Endodermal cell (in vitro differentiated cells): ENCODE measurements around the gene PINK1. TPM values are rescaled to one million over a fixed set of nuclear protein-coding genes. Genes with fewer than 3 reads are reported as not detected.

Experiments used
- DNase-seq: peaks from one replicate; pipeline ENCODE4 v3.0.0-alpha.2; 2017
- H3K27ac ChIP-seq: 2 replicates; pipeline ENCODE4 v1.5.1; 2013; ENCODE audit warnings: mild to moderate bottlenecking, low read depth, low read length, moderate library complexity
- H3K27me3 ChIP-seq: 2 replicates; pipeline ENCODE4 v1.6.1; 2013; ENCODE audit warnings: mild to moderate bottlenecking, low read length, moderate library complexity; ENCODE audit not compliant: insufficient read depth, control insufficient read depth, poor library complexity, severe bottlenecking
- H3K36me3 ChIP-seq: 2 replicates; pipeline ENCODE4 v1.7.0; 2013; ENCODE audit warnings: mild to moderate bottlenecking, low read length, moderate library complexity; ENCODE audit not compliant: control insufficient read depth, insufficient read depth
- H3K4me1 ChIP-seq: one replicate; pipeline ENCODE4 v1.7.0; 2013; ENCODE audit warnings: low read length; ENCODE audit not compliant: control insufficient read depth, insufficient read depth
- H3K4me3 ChIP-seq: 2 replicates; pipeline ENCODE4 v1.5.1; 2013; ENCODE audit warnings: mild to moderate bottlenecking, low read length, moderate library complexity
- H3K9ac ChIP-seq: 2 replicates; pipeline ENCODE4 v1.6.1; 2013; ENCODE audit warnings: mild to moderate bottlenecking, low read length, moderate library complexity; ENCODE audit not compliant: poor library complexity, severe bottlenecking; ENCODE audit errors: extremely low read depth
- H3K9me3 ChIP-seq: 2 replicates; pipeline ENCODE4 v1.6.1; 2013; ENCODE audit warnings: mild to moderate bottlenecking, low read length, moderate library complexity; ENCODE audit not compliant: control insufficient read depth
- H3K27ac Mint-ChIP-seq: 2 replicates; pipeline ENCODE4 v1.8.0; 2020; ENCODE audit warnings: mixed read lengths
- H3K27me3 Mint-ChIP-seq: 2 replicates; pipeline ENCODE4 v1.8.0; 2021; ENCODE audit warnings: mild to moderate bottlenecking, mixed read lengths; ENCODE audit not compliant: insufficient read depth
- H3K36me3 Mint-ChIP-seq: 2 replicates; pipeline ENCODE4 v1.8.0; 2020; ENCODE audit warnings: low read depth, mixed read lengths
- H3K4me1 Mint-ChIP-seq: 2 replicates; pipeline ENCODE4 v1.8.0; 2020; ENCODE audit warnings: mixed read lengths
- H3K4me3 Mint-ChIP-seq: 2 replicates; pipeline ENCODE4 v1.8.0; 2020; ENCODE audit warnings: mild to moderate bottlenecking, moderate library complexity, mixed read lengths
- H3K9me3 Mint-ChIP-seq: 2 replicates; pipeline ENCODE4 v1.8.0; 2020; ENCODE audit warnings: mild to moderate bottlenecking, mixed read lengths
- CTCF ChIP-seq: fragments of 200-600 bp; sonication (generic); conservative IDR thresholded peaks from 2 replicates; pipeline ENCODE4 v1.5.0; 2021; ENCODE audit warnings: antibody characterized with exemption, mild to moderate bottlenecking
- WGBS, 2 experiments: methylation state at CpG; one replicate each; pipeline versions ENCODE4 v1.1.5 to v1.1.7; 2013; ENCODE audit warnings: missing lambda C conversion rate in 2 of 2, mixed read lengths in 1 of 2; ENCODE audit not compliant: insufficient coverage in 1 of 2, insufficient read length in 1 of 2; 5-methylcytosine and 5-hydroxymethylcytosine counted together
- total RNA-seq, 2 donors: library from RNA; stranded (reverse); fragmentation: NEBNext Ultra II Directional in 1 of 2; extraction: Animal tissue kit (Norgen Biotek cat#: 25700) in 1 of 2; gene quantifications; 2 replicates in 1 of 2; 3 replicates in 1 of 2; pipeline ENCODE4 v1.2.1, GENCODE V29; 2021

Gene PINK1
- total RNA-seq, 2 donors from 2014 or later = 26.3 to 27.7 TPM

- no peaks in the 10 kb centered on the region for H3K9me3 Mint-ChIP-seq
- no peak overlapping the region for H3K27ac ChIP-seq
- peaks cover 7% of the 10 kb centered on the region for H3K36me3 Mint-ChIP-seq
- no peaks in the 10 kb centered on the region for H3K27me3 ChIP-seq
- WGBS, 2 experiments = 80 to 88% methylated on average over 14 to 20 of the region's 20 CpGs
- peaks cover 5% of the 10 kb centered on the region for H3K4me1 Mint-ChIP-seq
- TF ChIP-seq CTCF = no peak
- H3K4me3 ChIP-seq = no peak overlapping the region
- no peaks in the 10 kb centered on the region for H3K4me1 ChIP-seq
- no peak overlapping the region for H3K4me3 Mint-ChIP-seq
- peak overlapping the region; percentile 9 for H3K27ac Mint-ChIP-seq
- no peaks in the 10 kb centered on the region for H3K27me3 Mint-ChIP-seq
- DNase-seq = no peak
- H3K36me3 ChIP-seq = no peaks in the 10 kb centered on the region
- no peak overlapping the region for H3K9ac ChIP-seq
- no peaks in the 10 kb centered on the region for H3K9me3 ChIP-seq
Measured at GRCh38 chr1:20615946-20616846, 17.1 kb upstream of the PINK1 start.

- H3K4me1 ChIP-seq = no peaks in the 10 kb centered on the region
- peaks cover 7% of the 10 kb centered on the region for H3K36me3 Mint-ChIP-seq
- H3K27me3 Mint-ChIP-seq = no peaks in the 10 kb centered on the region
- peak overlapping the region; percentile 9 for H3K27ac Mint-ChIP-seq
- H3K4me1 Mint-ChIP-seq = peaks cover 5% of the 10 kb centered on the region
- TF ChIP-seq CTCF = no peak
- H3K9ac ChIP-seq = no peak overlapping the region
- no peaks in the 10 kb centered on the region for H3K27me3 ChIP-seq
- no peaks in the 10 kb centered on the region for H3K9me3 ChIP-seq
- H3K9me3 Mint-ChIP-seq = no peaks in the 10 kb centered on the region
- no peak overlapping the region for H3K4me3 Mint-ChIP-seq
- WGBS, 2 experiments = 92% methylated on average over 2 to 3 of the region's 3 CpGs
- no peak overlapping the region for H3K4me3 ChIP-seq
- no peak overlapping the region for H3K27ac ChIP-seq
- no peaks in the 10 kb centered on the region for H3K36me3 ChIP-seq
- no peak for DNase-seq
Measured at GRCh38 chr1:20616847-20617487, 16.3 kb upstream of the PINK1 start.

GRCh38 chr1:20618550-20618949, 14.7 kb upstream of the PINK1 start:
- Histone ChIP-seq H3K27me3 (no peaks in the 10 kb centered on the region), H3K4me1 (no peaks in the 10 kb centered on the region), H3K4me3 (no peak overlapping the region), H3K36me3 (no peaks in the 10 kb centered on the region), H3K9me3 (no peaks in the 10 kb centered on the region), H3K27ac (no peak overlapping the region), H3K9ac (no peak overlapping the region)
- H3K27me3 Mint-ChIP-seq = no peaks in the 10 kb centered on the region
- 87 to 100% methylated on average over 1 to 4 of the region's 4 CpGs for WGBS, 2 experiments
- H3K27ac Mint-ChIP-seq = no peak overlapping the region
- no peak for TF ChIP-seq CTCF
- DNase-seq = no peak
- peaks cover 6% of the 10 kb centered on the region for H3K4me1 Mint-ChIP-seq
- H3K9me3 Mint-ChIP-seq = peaks cover 2% of the 10 kb centered on the region
- peaks cover 5% of the 10 kb centered on the region for H3K36me3 Mint-ChIP-seq
- H3K4me3 Mint-ChIP-seq = no peak overlapping the region
